Left kidney (tissue), 2 donors: ENCODE data around the gene FIBIN. TPM values are rescaled to one million over a fixed set of nuclear protein-coding genes. Genes with fewer than 3 reads are reported as not detected.
"Not testable (repeated sequence)": the region's sequence is repeated elsewhere in the genome, so short reads cannot be mapped to it uniquely, and the experiment has no call there.

ENCODE experiments used
- DNase-seq: peaks from one replicate; pipeline ENCODE4 v3.0.0-alpha.2; 2013
- polyA plus RNA-seq: library from polyadenylated mRNA; unstranded; fragments of 120-200 nt; gene quantifications from one replicate; pipeline ENCODE4 v1.2.1, GENCODE V29; 2013; ENCODE audit not compliant: insufficient read length

Gene FIBIN
- polyA plus RNA-seq, 1 donor, result 17.9 TPM

- no peak for DNase-seq
These were observed 18.9 kb upstream of the FIBIN start for GRCh38 chr11:26974996-26975395.

- no peak for DNase-seq
These were observed 17.5 kb upstream of the FIBIN start for GRCh38 chr11:26976389-26976788.

GRCh38 chr11:26977209-26977608 is 16.7 kb upstream of the FIBIN start:
- not testable (repeated sequence) for DNase-seq

GRCh38 chr11:26983645-26984044 is 10.3 kb upstream of the FIBIN start:
- no peak for DNase-seq

- DNase-seq, result no peak
These were observed 8.4 kb upstream of the FIBIN start for GRCh38 chr11:26985470-26985869.

GRCh38 chr11:26985943-26986342 is 8.0 kb upstream of the FIBIN start:
- no peak for DNase-seq

GRCh38 chr11:26987272-26987671 is 6.6 kb upstream of the FIBIN start:
- no peak for DNase-seq

GRCh38 chr11:26987731-26988130 is 6.2 kb upstream of the FIBIN start:
- no peak for DNase-seq

GRCh38 chr11:26992031-26992541 is 1.8 kb upstream of the FIBIN start:
- DNase-seq, result no peak

GRCh38 chr11:26994631-26995095 is 751 bp downstream of the FIBIN start:
- no peak for DNase-seq

- no peak for DNase-seq
These were observed 2.0 kb downstream of the FIBIN start for GRCh38 chr11:26995701-26996460.

GRCh38 chr11:26997378-26997777 is 3.5 kb downstream of the FIBIN start:
- no peak for DNase-seq

GRCh38 chr11:27001136-27001730 is 7.3 kb downstream of the FIBIN start:
- not testable (repeated sequence) for DNase-seq

GRCh38 chr11:27002431-27002830 is 8.5 kb downstream of the FIBIN start:
- no peak for DNase-seq

- no peak for DNase-seq
These were observed 8.9 kb downstream of the FIBIN start for GRCh38 chr11:27002838-27003237.

- no peak for DNase-seq
These were observed 10.2 kb downstream of the FIBIN start for GRCh38 chr11:27004103-27004502.

- no peak for DNase-seq
These were observed 15.1 kb downstream of the FIBIN start for GRCh38 chr11:27008811-27009535.

- no peak for DNase-seq
These were observed 17.8 kb downstream of the FIBIN start for GRCh38 chr11:27011560-27012233.

GRCh38 chr11:27012234-27012921 is 18.5 kb downstream of the FIBIN start:
- DNase-seq, result no peak

- DNase-seq, result no peak
These were observed 20.0 kb downstream of the FIBIN start for GRCh38 chr11:27013781-27014361.

GRCh38 chr11:27018902-27019529 is 25.1 kb downstream of the FIBIN start:
- no peak for DNase-seq
